H9 (cell line): ENCODE results near the gene KLHL12. TPM values are rescaled to one million over a fixed set of nuclear protein-coding genes. Genes with fewer than 3 reads are reported as not detected.

Source experiments
- DNase-seq: peaks from one replicate; pipeline ENCODE4 v3.0.0-alpha.2; 2017
- H2AFZ ChIP-seq: one replicate; pipeline ENCODE4 v1.6.1; 2013; ENCODE audit warnings: mild to moderate bottlenecking, low read length, control low read depth, moderate library complexity
- H2AK5ac ChIP-seq: 2 replicates; pipeline ENCODE4 v1.6.1; 2013; ENCODE audit warnings: low read length, control low read depth, mixed read lengths; ENCODE audit not compliant: insufficient read length
- H2BK120ac ChIP-seq: one replicate; pipeline ENCODE4 v1.6.1; 2013; ENCODE audit warnings: low read depth, mild to moderate bottlenecking, low read length, control low read depth, inconsistent platforms; ENCODE audit not compliant: poor library complexity, severe bottlenecking
- H2BK12ac ChIP-seq: 2 replicates; pipeline ENCODE4 v1.6.1; 2013; ENCODE audit warnings: low read length, control low read depth, mixed read lengths, low read depth; ENCODE audit not compliant: insufficient read length
- H2BK15ac ChIP-seq: 2 replicates; pipeline ENCODE4 v1.6.1; 2013; ENCODE audit warnings: low read depth, low read length, control low read depth
- H2BK20ac ChIP-seq: one replicate; pipeline ENCODE4 v1.6.1; 2013; ENCODE audit warnings: low read depth, mild to moderate bottlenecking, low read length, control low read depth, inconsistent platforms; ENCODE audit not compliant: poor library complexity, severe bottlenecking
- H2BK5ac ChIP-seq: 2 replicates; pipeline ENCODE4 v1.6.1; 2013; ENCODE audit warnings: low read length, control low read depth, mixed read lengths; ENCODE audit not compliant: insufficient read length
- H3K14ac ChIP-seq: 2 replicates; pipeline ENCODE4 v1.6.1; 2013; ENCODE audit warnings: low read length, control low read depth; ENCODE audit not compliant: insufficient read depth
- H3K18ac ChIP-seq: 2 replicates; pipeline ENCODE4 v1.6.1; 2013; ENCODE audit warnings: low read depth, mild to moderate bottlenecking, mixed read lengths, low read length, control low read depth; ENCODE audit not compliant: insufficient read length
- H3K23ac ChIP-seq: 2 replicates; pipeline ENCODE4 v1.6.1; 2013; ENCODE audit warnings: low read length, control low read depth, mixed read lengths, low read depth; ENCODE audit not compliant: insufficient read length
- H3K23me2 ChIP-seq: 2 replicates; pipeline ENCODE4 v1.6.1; 2013; ENCODE audit warnings: low read depth, mild to moderate bottlenecking, mixed read lengths, low read length, control low read depth; ENCODE audit not compliant: insufficient read length, poor library complexity, severe bottlenecking
- H3K27ac ChIP-seq: 2 replicates; pipeline ENCODE4 v1.5.1; 2013; ENCODE audit warnings: low read length, control low read depth, mixed read lengths, low read depth; ENCODE audit not compliant: insufficient read length
- H3K27me3 ChIP-seq: 2 replicates; pipeline ENCODE4 v1.6.1; 2013; ENCODE audit warnings: low read length, control low read depth, inconsistent platforms; ENCODE audit not compliant: insufficient read depth
- H3K4ac ChIP-seq: 2 replicates; pipeline ENCODE4 v1.6.1; 2013; ENCODE audit warnings: low read depth, mild to moderate bottlenecking, control low read depth, inconsistent platforms, low read length, moderate library complexity
- H3K4me1 ChIP-seq: 2 replicates; pipeline ENCODE4 v1.6.1; 2013; ENCODE audit warnings: low read length, control low read depth, inconsistent platforms; ENCODE audit not compliant: insufficient read depth
- H3K4me2 ChIP-seq: 2 replicates; pipeline ENCODE4 v1.6.1; 2013; ENCODE audit warnings: low read length, control low read depth, mixed read lengths; ENCODE audit not compliant: insufficient read length, insufficient read depth
- H3K56ac ChIP-seq: 2 replicates; pipeline ENCODE4 v1.6.1; 2013; ENCODE audit warnings: low read depth, mild to moderate bottlenecking, mixed read lengths, low read length, control low read depth; ENCODE audit not compliant: insufficient read length
- H3K79me1 ChIP-seq: 2 replicates; pipeline ENCODE4 v1.6.1; 2013; ENCODE audit warnings: low read depth, mild to moderate bottlenecking, moderate library complexity, low read length, control low read depth, inconsistent platforms; ENCODE audit not compliant: insufficient read depth, poor library complexity, severe bottlenecking
- H3K79me2 ChIP-seq: 2 replicates; pipeline ENCODE4 v1.6.1; 2013; ENCODE audit warnings: low read length, control low read depth, inconsistent platforms; ENCODE audit not compliant: insufficient read depth
- H3K9ac ChIP-seq: 2 replicates; pipeline ENCODE4 v1.6.1; 2013; ENCODE audit warnings: low read length, control low read depth, mixed read lengths; ENCODE audit not compliant: insufficient read length; ENCODE audit errors: extremely low read depth
- H3K9me3 ChIP-seq: one replicate; pipeline ENCODE4 v1.6.1; 2013; ENCODE audit warnings: low read depth, low read length, inconsistent platforms; ENCODE audit not compliant: control insufficient read depth
- H3T11ph ChIP-seq: one replicate; pipeline ENCODE4 v1.6.1; 2013; ENCODE audit warnings: mild to moderate bottlenecking, low read length, control low read depth, inconsistent platforms
- H4K20me1 ChIP-seq: one replicate; pipeline ENCODE4 v1.6.1; 2013; ENCODE audit not compliant: control insufficient read depth, insufficient read length, insufficient read depth
- H4K5ac ChIP-seq: 2 replicates; pipeline ENCODE4 v1.6.1; 2013; ENCODE audit warnings: low read depth, mild to moderate bottlenecking, mixed read lengths, low read length, control low read depth; ENCODE audit not compliant: insufficient read length
- H4K8ac ChIP-seq: replicated peaks from 2 replicates; pipeline ENCODE4 v1.6.1; 2013; ENCODE audit warnings: low read length, control low read depth, mixed read lengths, low read depth; ENCODE audit not compliant: insufficient read length
- H4K91ac ChIP-seq: 2 replicates; pipeline ENCODE4 v1.6.1; 2013; ENCODE audit warnings: low read depth, mild to moderate bottlenecking, moderate library complexity, mixed read lengths, low read length, control low read depth; ENCODE audit not compliant: insufficient read length
- H3K27ac Mint-ChIP-seq, 3 experiments: 2 replicates in 2 of 3; 3 replicates in 1 of 3; pipeline ENCODE4 v1.8.0; 2020 to 2021; ENCODE audit warnings: mixed read lengths in 3 of 3, mild to moderate bottlenecking in 1 of 3, moderate library complexity in 1 of 3
- H3K27me3 Mint-ChIP-seq: 2 replicates; pipeline ENCODE4 v1.8.0; 2021; ENCODE audit warnings: low read depth, mild to moderate bottlenecking, moderate library complexity, mixed read lengths
- H3K36me3 Mint-ChIP-seq, 3 experiments: 2 replicates in 2 of 3; 3 replicates in 1 of 3; pipeline ENCODE4 v1.8.0; 2020 to 2021; ENCODE audit warnings: low read depth in 3 of 3, mixed read lengths in 3 of 3; ENCODE audit not compliant: insufficient read depth in 1 of 3
- H3K4me1 Mint-ChIP-seq, 2 experiments: 2 replicates each; pipeline ENCODE4 v1.8.0; 2020; ENCODE audit warnings: mixed read lengths in 2 of 2
- H3K4me3 Mint-ChIP-seq, 2 experiments: 2 replicates in 1 of 2; 3 replicates in 1 of 2; pipeline ENCODE4 v1.8.0; 2020 to 2021; ENCODE audit warnings: mild to moderate bottlenecking in 2 of 2, mixed read lengths in 2 of 2, moderate library complexity in 1 of 2
- H3K9me3 Mint-ChIP-seq, 2 experiments: 2 replicates in 1 of 2; 3 replicates in 1 of 2; pipeline ENCODE4 v1.8.0; 2020; ENCODE audit warnings: mild to moderate bottlenecking in 2 of 2, mixed read lengths in 2 of 2, moderate library complexity in 1 of 2
- CTCF ChIP-seq: fragments of 200-600 bp; sonication (generic); conservative IDR thresholded peaks from 3 replicates; pipeline ENCODE4 v1.8.0; 2021; ENCODE audit warnings: antibody characterized with exemption, mild to moderate bottlenecking
- WGBS: extraction: QIAGEN DNeasy Blood & Tissue Kit; methylation state at CpG from one replicate; pipeline ENCODE4 v1.1.7; 2013; ENCODE audit warnings: missing lambda C conversion rate, low lambda C conversion rate, mixed read lengths; ENCODE audit not compliant: insufficient read length; ENCODE audit errors: extremely low coverage; 5-methylcytosine and 5-hydroxymethylcytosine counted together
- long read RNA-seq: library from polyadenylated mRNA; unstranded; transcript quantifications from one replicate; pipeline ENCODE4 v2.0.0, GENCODE V29; 2020
- total RNA-seq: library from RNA; stranded (reverse); gene quantifications from 2 replicates; pipeline ENCODE4 v1.2.1, GENCODE V29; 2021

KLHL12 gene
- total RNA-seq = 38.4 and 40.0 TPM in 2 replicates
- long read RNA-seq, transcript KLHL12-203 (12 exons, 3,359 nt) = major isoform, 174 of 274 reads
- long read RNA-seq, partial matches to known transcripts = 9 of 274 reads
- long read RNA-seq, other reads (novel, unspliced or antisense) = 91 of 274 reads

GRCh38 chr1:202926581-202927491 lies at the start of gene KLHL12:
KLHL12 (minus strand) TSS chr1:202927234; CDS start chr1:202925162, 2,072 bp downstream.
- H2AFZ ChIP-seq = peak within 1 kb of the TSS; percentile 60
- H2BK120ac ChIP-seq = no peak within 1 kb of the TSS
- peak within 1 kb of the TSS; percentile 85 for H3K14ac ChIP-seq
- H2BK15ac ChIP-seq = no peak within 1 kb of the TSS
- Mint-ChIP-seq H3K27ac (peak within 1 kb of the TSS; percentile 85 to 97 (median 97)), H3K4me1 (peaks cover 6 to 11% of the 10 kb centered on the region in 2 experiments), H3K27me3 (no peaks in the 10 kb centered on the region), H3K9me3 (no peaks in the 10 kb centered on the region), H3K4me3 (peak within 1 kb of the TSS; percentile 89 to 93), H3K36me3 (peaks cover 2 to 18% (median 15%) of the 10 kb centered on the region in 3 experiments; a peak in 6 of 7 replicates)
- H2AK5ac ChIP-seq = no peak within 1 kb of the TSS
- H2BK5ac ChIP-seq = no peak within 1 kb of the TSS
- H3K79me1 ChIP-seq = no peaks in the 10 kb centered on the region
- peak; percentile 97 for DNase-seq
- no peak within 1 kb of the TSS for H3K23ac ChIP-seq
- no peaks in the 10 kb centered on the region for H3K4me1 ChIP-seq
- H2BK12ac ChIP-seq = no peak within 1 kb of the TSS
- H4K91ac ChIP-seq = no peak within 1 kb of the TSS
- WGBS = no CpG with 5 or more reads among the region's 57 CpGs
- no peaks in the 10 kb centered on the region for H3K79me2 ChIP-seq
- H3K56ac ChIP-seq = no peak within 1 kb of the TSS
- peaks cover 6% of the 10 kb centered on the region for H3K23me2 ChIP-seq
- no peak within 1 kb of the TSS for H4K5ac ChIP-seq
- H3K27me3 ChIP-seq = no peaks in the 10 kb centered on the region
- no peak within 1 kb of the TSS for H2BK20ac ChIP-seq
- peak within 1 kb of the TSS; percentile 89 for H3K4me2 ChIP-seq
- no peak within 1 kb of the TSS for H4K8ac ChIP-seq
- no peaks in the 10 kb centered on the region for H3K9me3 ChIP-seq
- H3K27ac ChIP-seq = peak within 1 kb of the TSS; percentile 9
- H3K4ac ChIP-seq = no peak within 1 kb of the TSS
- no peak within 1 kb of the TSS for H3T11ph ChIP-seq
- H3K18ac ChIP-seq = peak within 1 kb of the TSS; percentile 88
- peak within 1 kb of the TSS; percentile 80 for H3K9ac ChIP-seq
- no peaks in the 10 kb centered on the region for H4K20me1 ChIP-seq
- peak; percentile 83 for TF ChIP-seq CTCF
